Measurements from ENCODE around the gene PNMA8A.
"Not testable (repeated sequence)": the region's sequence is repeated elsewhere in the genome, so short reads cannot be mapped to it uniquely, and the experiment has no call there.

Gene PNMA8A

DNA sequence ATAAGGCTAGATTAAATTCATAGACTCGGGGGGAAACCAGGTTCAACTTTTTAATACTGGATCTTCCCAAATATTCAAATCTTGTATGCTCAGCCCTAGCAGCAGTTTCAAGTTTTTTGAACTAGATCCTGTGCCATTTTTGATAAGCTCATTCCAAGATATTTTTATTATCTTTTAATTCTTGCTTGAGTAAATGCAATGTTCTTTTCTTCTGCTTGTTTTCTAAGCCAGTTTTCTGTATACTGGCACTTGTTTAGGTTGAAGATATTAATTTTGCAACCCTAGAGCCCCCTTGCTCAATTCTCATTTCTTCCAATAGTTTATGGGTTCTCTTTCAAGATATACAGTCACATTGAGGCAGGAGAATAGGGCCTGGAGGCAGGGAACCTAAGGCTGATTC is 29.5 kb downstream of the PNMA8A start:
- TF ChIP-seq, protein P1, sequence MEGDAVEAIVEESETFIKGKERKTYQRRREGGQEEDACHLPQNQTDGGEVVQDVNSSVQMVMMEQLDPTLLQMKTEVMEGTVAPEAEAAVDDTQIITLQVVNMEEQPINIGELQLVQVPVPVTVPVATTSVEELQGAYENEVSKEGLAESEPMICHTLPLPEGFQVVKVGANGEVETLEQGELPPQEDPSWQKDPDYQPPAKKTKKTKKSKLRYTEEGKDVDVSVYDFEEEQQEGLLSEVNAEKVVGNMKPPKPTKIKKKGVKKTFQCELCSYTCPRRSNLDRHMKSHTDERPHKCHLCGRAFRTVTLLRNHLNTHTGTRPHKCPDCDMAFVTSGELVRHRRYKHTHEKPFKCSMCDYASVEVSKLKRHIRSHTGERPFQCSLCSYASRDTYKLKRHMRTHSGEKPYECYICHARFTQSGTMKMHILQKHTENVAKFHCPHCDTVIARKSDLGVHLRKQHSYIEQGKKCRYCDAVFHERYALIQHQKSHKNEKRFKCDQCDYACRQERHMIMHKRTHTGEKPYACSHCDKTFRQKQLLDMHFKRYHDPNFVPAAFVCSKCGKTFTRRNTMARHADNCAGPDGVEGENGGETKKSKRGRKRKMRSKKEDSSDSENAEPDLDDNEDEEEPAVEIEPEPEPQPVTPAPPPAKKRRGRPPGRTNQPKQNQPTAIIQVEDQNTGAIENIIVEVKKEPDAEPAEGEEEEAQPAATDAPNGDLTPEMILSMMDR (IDR thresholded peaks at IDR 0.05; ENCODE audit: low read depth, low read length, missing control alignments), result no peak
- H3K4me3 ChIP-seq (replicated peaks; ENCODE audit: low read depth, low read length), result no peak overlapping the region
- DNase-seq (ENCODE audit: extremely low read depth, low read depth), result no peak

DNA sequence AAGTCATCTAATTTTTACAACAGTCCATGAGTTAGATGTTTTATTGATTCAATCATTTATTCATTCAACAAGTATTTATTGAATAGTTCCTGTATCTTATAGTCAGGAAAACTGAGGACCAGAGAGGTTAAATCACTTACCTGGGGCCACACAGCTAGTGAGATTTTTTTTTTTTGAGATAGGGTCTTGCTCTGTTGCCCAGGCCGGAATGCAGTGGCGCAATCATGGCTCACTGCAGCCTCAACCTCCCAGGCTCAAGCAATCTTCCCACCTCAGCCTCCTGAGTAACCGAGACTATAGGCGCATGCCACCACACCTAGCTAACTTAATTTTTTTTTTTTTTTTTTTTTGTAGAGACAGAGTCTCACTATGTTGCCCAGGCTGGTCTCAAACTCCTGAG is 35.7 kb downstream of the PNMA8A start:
- not testable (repeated sequence) for DNase-seq (ENCODE audit: extremely low read depth, low read depth)

DNA sequence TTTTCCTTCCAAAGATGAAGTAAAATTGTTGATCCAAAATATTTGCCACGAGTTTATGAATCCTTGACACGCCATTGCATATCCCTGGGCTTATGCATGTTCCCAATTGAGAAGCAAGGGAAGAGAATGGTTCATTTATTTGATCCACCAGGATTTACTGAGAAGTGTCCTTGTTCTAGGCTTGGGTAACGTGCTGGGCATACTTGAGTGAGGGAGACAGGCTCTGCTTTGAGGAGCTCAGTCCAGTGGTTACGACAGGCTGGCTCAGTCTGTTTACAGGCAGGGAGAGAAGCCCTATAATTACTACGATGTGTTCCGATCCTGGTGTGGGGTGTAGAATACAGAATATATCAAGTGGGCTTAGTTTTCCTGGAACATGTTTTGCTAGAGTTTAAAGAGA is 36.4 kb downstream of the PNMA8A start:
- DNase-seq (ENCODE audit: extremely low read depth, low read depth), result no peak
- no peak overlapping the region for H3K4me3 ChIP-seq (replicated peaks; ENCODE audit: low read depth, low read length)
- TF ChIP-seq, protein P1 (IDR thresholded peaks at IDR 0.05; ENCODE audit: low read depth, low read length, missing control alignments), result no peak

More for the DNA sequence above, 35.7 kb downstream of the PNMA8A start:
- H3K4me3 ChIP-seq (replicated peaks; ENCODE audit: low read depth, low read length), result not testable (repeated sequence)

DNA sequence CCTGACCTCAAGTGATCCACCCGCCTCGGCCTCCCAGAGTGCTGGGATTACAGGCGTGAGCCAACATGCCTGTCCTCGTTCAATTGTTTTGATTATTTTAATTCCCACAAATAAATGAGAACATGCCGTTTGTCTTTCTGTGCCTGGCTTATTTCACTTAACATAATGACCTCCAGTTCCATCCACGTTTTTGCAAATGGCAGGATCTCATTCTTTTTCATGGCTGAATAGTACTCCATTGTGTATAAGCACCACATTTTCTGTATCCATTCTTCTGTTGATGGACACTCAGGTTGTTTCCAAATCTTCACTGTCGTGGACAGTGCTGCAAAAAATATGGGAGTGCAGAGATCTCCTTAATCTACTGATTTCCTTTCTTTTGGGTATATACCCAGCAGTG is 37.9 kb downstream of the PNMA8A start:
- not testable (repeated sequence) for H3K4me3 ChIP-seq (replicated peaks; ENCODE audit: low read depth, low read length); DNase-seq (ENCODE audit: extremely low read depth, low read depth)

DNA sequence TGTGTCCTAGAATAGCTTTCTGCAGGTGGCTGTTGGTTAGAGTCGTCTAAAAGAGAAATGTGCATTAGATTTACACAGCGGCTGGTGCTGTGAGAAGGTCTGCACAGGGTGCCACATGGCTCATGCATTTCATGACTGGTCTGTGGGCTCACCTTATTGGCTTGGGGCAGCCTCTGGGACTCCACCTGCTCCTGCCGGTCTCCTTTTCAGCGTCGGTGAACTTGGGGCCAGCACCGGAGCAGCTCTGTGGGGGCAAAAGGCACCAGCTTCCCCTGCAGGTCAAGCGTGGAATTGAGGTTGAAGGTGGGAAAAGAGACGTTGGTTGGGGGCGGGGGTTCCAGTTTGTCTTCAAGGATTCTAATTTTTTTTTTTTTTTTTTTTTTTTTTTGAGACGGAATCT is 39.5 kb downstream of the PNMA8A start:
- no peak overlapping the region for H3K4me3 ChIP-seq (replicated peaks; ENCODE audit: low read depth, low read length)
- TF ChIP-seq, protein P1 (IDR thresholded peaks at IDR 0.05; ENCODE audit: low read depth, low read length, missing control alignments), result peak; percentile 17
- DNase-seq (ENCODE audit: extremely low read depth, low read depth), result no peak

DNA sequence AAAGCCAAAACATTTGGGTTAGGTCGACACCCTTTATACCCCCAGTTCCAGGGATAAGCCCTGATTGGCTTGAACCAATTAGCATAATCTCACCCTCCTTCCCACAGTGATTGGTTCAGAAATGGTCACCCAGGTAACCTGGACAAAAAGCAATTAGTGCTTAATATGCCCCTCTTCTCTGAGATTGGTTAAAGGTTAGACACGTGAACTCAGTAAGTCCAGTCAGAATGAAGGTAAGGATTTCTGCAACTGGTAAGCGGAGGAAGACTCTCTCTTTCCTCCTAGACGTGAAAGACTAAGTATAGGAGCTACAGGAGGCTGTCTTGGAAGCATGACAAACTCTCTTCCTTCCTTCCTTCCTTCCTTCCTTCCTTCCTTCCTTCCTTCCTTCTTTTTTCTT is 41.4 kb downstream of the PNMA8A start:
- no peak for DNase-seq (ENCODE audit: extremely low read depth, low read depth)
- TF ChIP-seq, protein P1 (IDR thresholded peaks at IDR 0.05; ENCODE audit: low read depth, low read length, missing control alignments), result no peak
- no peak overlapping the region for H3K4me3 ChIP-seq (replicated peaks; ENCODE audit: low read depth, low read length)

DNA sequence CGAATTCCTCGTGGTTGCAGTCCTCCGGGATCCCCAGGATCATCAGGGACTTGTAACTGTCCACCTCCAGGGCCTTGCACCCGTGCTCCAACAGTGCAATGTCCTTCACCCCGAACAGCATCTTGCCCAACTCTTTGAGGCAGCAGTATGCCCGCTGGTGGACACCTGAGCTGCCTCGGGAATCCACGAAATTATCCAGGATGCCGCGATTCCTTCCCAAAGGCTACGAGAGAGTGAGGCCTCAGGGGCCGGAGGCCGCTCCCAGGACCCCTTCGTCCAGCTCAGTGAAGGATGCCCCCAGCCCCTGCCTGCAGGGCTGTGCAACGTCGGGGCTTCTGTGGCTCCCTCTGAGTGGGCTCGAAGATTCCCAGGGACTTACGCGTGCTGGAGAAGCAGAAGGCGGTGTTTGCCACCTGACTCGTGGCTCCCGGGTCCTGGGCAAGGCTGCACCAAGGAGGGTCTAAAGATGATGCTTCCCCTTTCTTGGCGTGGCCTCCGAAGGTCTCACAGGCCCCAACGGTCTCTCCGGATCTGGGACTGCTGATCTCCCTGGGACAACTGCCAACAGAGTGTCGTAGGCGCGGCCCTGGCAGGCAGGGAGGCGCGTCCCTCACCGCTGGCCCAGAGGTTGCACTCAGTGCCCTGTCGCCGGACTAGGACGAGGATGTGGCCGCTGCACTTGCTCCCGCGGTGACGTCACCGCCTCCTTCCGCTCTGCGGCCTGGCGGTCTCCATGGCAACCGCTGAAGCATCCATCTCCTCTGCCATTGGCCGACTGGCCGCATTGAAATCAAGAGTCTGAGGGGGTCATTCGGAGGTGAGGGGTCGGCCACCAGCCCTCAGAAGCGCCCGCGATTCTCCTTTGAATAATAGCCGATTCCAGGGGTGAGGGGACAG is 42.9 kb downstream of the PNMA8A start, which contains the start of gene PNMA8C:
Gene PNMA8C (minus strand): TSS at position 698 of the 897 bp plus-strand sequence. CDS start 577 bp downstream, at position 121.
- no peak within 1 kb of the TSS for H3K4me3 ChIP-seq (replicated peaks; ENCODE audit: low read depth, low read length)
- no peak for DNase-seq (ENCODE audit: extremely low read depth, low read depth)
- TF ChIP-seq, protein P1 (IDR thresholded peaks at IDR 0.05; ENCODE audit: low read depth, low read length, missing control alignments), result no peak

Measured in HFF-Myc (cell line).